ENCODE results near the gene SLC4A1.

Gene SLC4A1

GRCh38 chr17:44312396-44313104 lies 44.6 kb upstream of the SLC4A1 start:
- DNase-seq (ENCODE audit: low read depth) = no peak
- in situ Hi-C loops (cut with HindIII; ENCODE audit: low sequenced_read_pairs) = loop anchor here (5.0 kb wide), 2 partner anchors 40 to 105 kb away; no protein-coding TSS in a partner anchor
- no peak for TF ChIP-seq CTCF (IDR thresholded peaks at IDR 0.05; ENCODE audit: low read depth, low read length, missing control alignments)
- no peak overlapping the region for H3K4me3 ChIP-seq (ENCODE audit: low read depth, low read length)

GRCh38 chr17:44311562-44312181 lies 43.7 kb upstream of the SLC4A1 start:
- no peak for TF ChIP-seq CTCF (IDR thresholded peaks at IDR 0.05; ENCODE audit: low read depth, low read length, missing control alignments)
- in situ Hi-C loops (cut with HindIII; ENCODE audit: low sequenced_read_pairs) = loop anchor here (5.0 kb wide), 2 partner anchors 39 to 104 kb away; no protein-coding TSS in a partner anchor
- no peak overlapping the region for H3K4me3 ChIP-seq (ENCODE audit: low read depth, low read length)
- DNase-seq (ENCODE audit: low read depth) = no peak

GRCh38 chr17:44310609-44311376 lies 42.9 kb upstream of the SLC4A1 start:
- no peak for DNase-seq (ENCODE audit: low read depth)
- in situ Hi-C loops (cut with HindIII; ENCODE audit: low sequenced_read_pairs) = loop anchor here (5.0 kb wide), 2 partner anchors 38 to 103 kb away; no protein-coding TSS in a partner anchor
- TF ChIP-seq CTCF (IDR thresholded peaks at IDR 0.05; ENCODE audit: low read depth, low read length, missing control alignments) = no peak
- H3K4me3 ChIP-seq (ENCODE audit: low read depth, low read length) = no peak overlapping the region

GRCh38 chr17:44310188-44310587 lies 42.3 kb upstream of the SLC4A1 start:
- H3K4me3 ChIP-seq (ENCODE audit: low read depth, low read length) = no peak overlapping the region
- DNase-seq (ENCODE audit: low read depth) = no peak
- TF ChIP-seq CTCF (IDR thresholded peaks at IDR 0.05; ENCODE audit: low read depth, low read length, missing control alignments) = no peak
- in situ Hi-C loops (cut with HindIII; ENCODE audit: low sequenced_read_pairs) = loop anchor here (5.0 kb wide), 2 partner anchors 38 to 103 kb away; no protein-coding TSS in a partner anchor

GRCh38 chr17:44309472-44309871 lies 41.5 kb upstream of the SLC4A1 start:
- in situ Hi-C loops (cut with HindIII; ENCODE audit: low sequenced_read_pairs) = no loop called here
- H3K4me3 ChIP-seq (ENCODE audit: low read depth, low read length) = no peak overlapping the region
- DNase-seq (ENCODE audit: low read depth) = no peak
- no peak for TF ChIP-seq CTCF (IDR thresholded peaks at IDR 0.05; ENCODE audit: low read depth, low read length, missing control alignments)

- in situ Hi-C loops (cut with HindIII; ENCODE audit: low sequenced_read_pairs) = no loop called here
- DNase-seq (ENCODE audit: low read depth) = no peak
- peak overlapping the region; percentile 10 for H3K4me3 ChIP-seq (ENCODE audit: low read depth, low read length)
- no peak for TF ChIP-seq CTCF (IDR thresholded peaks at IDR 0.05; ENCODE audit: low read depth, low read length, missing control alignments)
These were observed 40.9 kb upstream of the SLC4A1 start for GRCh38 chr17:44308865-44309264.

Measured in astrocyte of the cerebellum (primary cell).